Stomach smooth muscle (tissue), 2 donors: ENCODE results near the gene IGF1R.
A peak's percentile ranks its signal among the peaks of the same experiment; 100 is the strongest.

ENCODE experiments used
- H3K27ac ChIP-seq: one replicate; pipeline ENCODE4 v1.7.0; 2013; ENCODE audit warnings: mild to moderate bottlenecking, low read length, inconsistent platforms
- H3K27me3 ChIP-seq, 2 donors: one replicate each; pipeline ENCODE4 v1.7.0; 2013; ENCODE audit warnings: low read length in 2 of 2; ENCODE audit not compliant: insufficient read depth in 2 of 2, control insufficient read depth in 1 of 2
- H3K36me3 ChIP-seq, 2 donors: one replicate each; pipeline ENCODE4 v1.7.0; 2013; ENCODE audit warnings: low read length in 2 of 2; ENCODE audit not compliant: control insufficient read depth in 2 of 2, insufficient read depth in 2 of 2
- H3K4me1 ChIP-seq: one replicate; pipeline ENCODE4 v1.7.0; 2013; ENCODE audit warnings: low read length; ENCODE audit not compliant: control insufficient read depth, insufficient read depth
- H3K4me3 ChIP-seq, 2 donors: one replicate each; pipeline ENCODE4 v1.7.0; 2013; ENCODE audit warnings: low read length in 2 of 2
- H3K9ac ChIP-seq, 2 donors: one replicate each; pipeline ENCODE4 v1.7.0; 2013; ENCODE audit warnings: low read length in 2 of 2, mild to moderate bottlenecking in 1 of 2
- H3K9me3 ChIP-seq, 2 donors: one replicate each; pipeline ENCODE4 v1.7.0; 2013; ENCODE audit warnings: low read length in 2 of 2; ENCODE audit not compliant: control insufficient read depth in 2 of 2
- donor health status: healthy.
- donor health status: Pancreatic carcinoma.

IGF1R gene

GRCh38 chr15:98658831-98659699 is 10.7 kb downstream of the IGF1R start:
- peaks cover 26% of the 10 kb centered on the region for H3K4me1 ChIP-seq
- no peak overlapping the region for H3K27ac ChIP-seq
- no peaks in the 10 kb centered on the region for H3K9me3 ChIP-seq
- H3K9ac ChIP-seq = no peak overlapping the region
- no peaks in the 10 kb centered on the region for H3K36me3 ChIP-seq
- no peak overlapping the region for H3K4me3 ChIP-seq
- H3K27me3 ChIP-seq = no peaks in the 10 kb centered on the region

DNA sequence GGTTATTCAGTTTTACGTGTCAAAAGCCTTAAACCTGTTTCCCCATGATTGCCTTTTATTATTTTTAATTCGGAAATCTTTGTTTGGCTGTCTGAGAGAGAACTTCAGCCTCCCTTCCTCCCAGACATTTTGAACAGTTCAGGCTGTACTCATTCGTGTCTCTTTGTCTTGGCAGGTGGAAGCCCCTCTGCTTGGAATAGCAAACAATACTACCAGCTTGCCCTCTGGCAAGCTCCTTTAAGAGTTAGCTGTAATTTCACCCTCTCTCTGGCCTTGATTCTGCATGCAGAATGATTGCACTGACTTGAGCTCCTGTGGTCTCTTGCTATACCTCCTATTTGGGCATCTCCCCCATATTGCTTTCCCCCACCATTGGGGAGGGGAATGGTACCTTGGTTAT is 11.7 kb downstream of the IGF1R start:
- Histone ChIP-seq H3K27me3 (no peaks in the 10 kb centered on the region), H3K9ac (no peak overlapping the region), H3K36me3 (no peaks in the 10 kb centered on the region), H3K27ac (no peak overlapping the region), H3K4me1 (peaks cover 27% of the 10 kb centered on the region), H3K9me3 (no peaks in the 10 kb centered on the region), H3K4me3 (no peak overlapping the region)

- Histone ChIP-seq H3K36me3 (peaks cover 0 to 2% of the 10 kb centered on the region in 2 donors), H3K9ac (no peak overlapping the region), H3K9me3 (no peaks in the 10 kb centered on the region), H3K27me3 (no peaks in the 10 kb centered on the region), H3K4me1 (peaks cover 35% of the 10 kb centered on the region), H3K4me3 (no peak overlapping the region), H3K27ac (no peak overlapping the region)
Measured at GRCh38 chr15:98663045-98663444, 14.7 kb downstream of the IGF1R start.

- H3K27me3 ChIP-seq = no peaks in the 10 kb centered on the region
- H3K4me3 ChIP-seq = no peak overlapping the region
- H3K36me3 ChIP-seq = peaks cover 0 to 2% of the 10 kb centered on the region in 2 donors
- peaks cover 41% of the 10 kb centered on the region for H3K4me1 ChIP-seq
- H3K27ac ChIP-seq = peak overlapping the region; percentile 11
- H3K9ac ChIP-seq = no peak overlapping the region
- no peaks in the 10 kb centered on the region for H3K9me3 ChIP-seq
Measured at GRCh38 chr15:98663606-98664005, 15.3 kb downstream of the IGF1R start.

GRCh38 chr15:98666441-98666840 is 18.1 kb downstream of the IGF1R start:
- Histone ChIP-seq H3K27ac (no peak overlapping the region), H3K9me3 (no peaks in the 10 kb centered on the region), H3K36me3 (peaks cover 0 to 2% of the 10 kb centered on the region in 2 donors), H3K9ac (no peak overlapping the region), H3K4me1 (peaks cover 48% of the 10 kb centered on the region), H3K4me3 (no peak overlapping the region), H3K27me3 (no peaks in the 10 kb centered on the region)

GRCh38 chr15:98666841-98667240 is 18.5 kb downstream of the IGF1R start:
- Histone ChIP-seq H3K4me3 (no peak overlapping the region), H3K27me3 (no peaks in the 10 kb centered on the region), H3K36me3 (peaks cover 0 to 2% of the 10 kb centered on the region in 2 donors), H3K9ac (no peak overlapping the region), H3K9me3 (no peaks in the 10 kb centered on the region), H3K4me1 (peaks cover 48% of the 10 kb centered on the region), H3K27ac (no peak overlapping the region)

DNA sequence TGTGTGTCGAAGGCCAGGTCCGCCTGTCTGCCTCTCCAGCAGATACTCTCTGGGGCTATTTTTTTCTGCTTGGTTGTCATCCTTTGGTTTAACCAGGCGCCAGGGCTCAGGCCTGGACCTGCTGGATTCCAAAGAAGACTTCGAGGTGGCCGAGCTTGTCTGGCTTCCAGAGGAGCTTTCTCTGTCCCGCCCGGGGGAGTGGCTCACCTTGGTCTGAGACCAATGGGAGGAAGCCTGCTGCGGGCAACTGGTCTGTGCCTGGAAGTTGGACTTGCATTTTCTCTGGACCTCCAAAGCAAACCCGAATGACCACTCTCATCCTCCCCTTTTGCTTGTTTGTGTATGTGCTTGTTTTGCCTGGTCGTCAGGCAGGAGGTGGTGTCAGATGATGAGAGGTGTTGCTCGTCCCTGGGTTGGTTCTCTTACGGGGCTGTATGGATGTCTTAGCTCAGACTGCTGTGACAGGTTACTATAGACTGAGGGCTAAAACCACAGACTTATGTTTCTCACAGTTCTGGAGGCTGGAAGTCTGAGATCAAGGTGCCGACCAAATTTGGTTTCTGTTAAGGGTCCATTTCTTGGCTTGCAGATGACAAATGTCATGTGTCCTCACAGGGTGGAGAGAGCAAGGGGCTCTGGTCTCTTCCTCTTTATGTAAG is 19.3 kb downstream of the IGF1R start:
- Histone ChIP-seq H3K36me3 (peaks cover 0 to 2% of the 10 kb centered on the region in 2 donors), H3K27me3 (no peaks in the 10 kb centered on the region), H3K4me3 (no peak overlapping the region), H3K9me3 (no peaks in the 10 kb centered on the region), H3K4me1 (peaks cover 47% of the 10 kb centered on the region), H3K27ac (no peak overlapping the region), H3K9ac (no peak overlapping the region)

- peak overlapping the region; percentile 3 to 29 for H3K4me3 ChIP-seq
Measured at GRCh38 chr15:98668566-98669308, 20.4 kb downstream of the IGF1R start.

DNA sequence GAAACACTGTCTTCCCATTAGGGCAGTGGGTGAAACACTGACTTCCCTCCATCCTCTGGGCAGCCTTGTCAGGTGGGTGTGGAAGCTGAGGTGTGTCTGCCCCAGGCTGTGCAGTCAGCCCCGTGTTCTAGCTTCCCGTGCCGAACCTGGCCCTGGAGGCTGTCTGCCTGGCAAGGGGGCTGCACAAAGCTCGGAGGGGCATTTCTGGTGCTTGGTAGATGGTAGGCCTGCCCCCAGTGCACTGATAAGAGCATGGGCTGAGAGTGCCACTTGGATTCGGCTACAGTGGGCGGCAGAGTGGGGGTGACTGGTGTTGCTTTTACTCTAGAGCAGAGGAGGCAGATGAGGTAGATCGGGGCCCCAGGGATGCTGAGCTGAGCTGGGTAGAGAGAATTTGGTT is 21.3 kb downstream of the IGF1R start:
- H3K9me3 ChIP-seq = no peaks in the 10 kb centered on the region
- no peaks in the 10 kb centered on the region for H3K27me3 ChIP-seq
- H3K27ac ChIP-seq = no peak overlapping the region
- no peak overlapping the region for H3K4me3 ChIP-seq
- peaks cover 35% of the 10 kb centered on the region for H3K4me1 ChIP-seq
- no peak overlapping the region for H3K9ac ChIP-seq
- peaks cover 0 to 2% of the 10 kb centered on the region in 2 donors for H3K36me3 ChIP-seq

More at GRCh38 chr15:98668566-98669308, 20.4 kb downstream of the IGF1R start:
- peak overlapping the region in 1 of 2 donors; percentile 29 for H3K9ac ChIP-seq
- H3K27me3 ChIP-seq = no peaks in the 10 kb centered on the region
- no peak overlapping the region for H3K27ac ChIP-seq
- H3K4me1 ChIP-seq = peaks cover 38% of the 10 kb centered on the region
- no peaks in the 10 kb centered on the region for H3K9me3 ChIP-seq
- peaks cover 0 to 2% of the 10 kb centered on the region in 2 donors for H3K36me3 ChIP-seq

GRCh38 chr15:98671060-98672008 is 23.0 kb downstream of the IGF1R start:
- H3K4me1 ChIP-seq = peaks cover 35% of the 10 kb centered on the region
- no peak overlapping the region for H3K9ac ChIP-seq
- H3K36me3 ChIP-seq = no peaks in the 10 kb centered on the region
- H3K27ac ChIP-seq = no peak overlapping the region
- H3K4me3 ChIP-seq = no peak overlapping the region
- no peaks in the 10 kb centered on the region for H3K9me3 ChIP-seq
- no peaks in the 10 kb centered on the region for H3K27me3 ChIP-seq
